Measurements from ENCODE around the gene UPP2.

Gene UPP2

DNA sequence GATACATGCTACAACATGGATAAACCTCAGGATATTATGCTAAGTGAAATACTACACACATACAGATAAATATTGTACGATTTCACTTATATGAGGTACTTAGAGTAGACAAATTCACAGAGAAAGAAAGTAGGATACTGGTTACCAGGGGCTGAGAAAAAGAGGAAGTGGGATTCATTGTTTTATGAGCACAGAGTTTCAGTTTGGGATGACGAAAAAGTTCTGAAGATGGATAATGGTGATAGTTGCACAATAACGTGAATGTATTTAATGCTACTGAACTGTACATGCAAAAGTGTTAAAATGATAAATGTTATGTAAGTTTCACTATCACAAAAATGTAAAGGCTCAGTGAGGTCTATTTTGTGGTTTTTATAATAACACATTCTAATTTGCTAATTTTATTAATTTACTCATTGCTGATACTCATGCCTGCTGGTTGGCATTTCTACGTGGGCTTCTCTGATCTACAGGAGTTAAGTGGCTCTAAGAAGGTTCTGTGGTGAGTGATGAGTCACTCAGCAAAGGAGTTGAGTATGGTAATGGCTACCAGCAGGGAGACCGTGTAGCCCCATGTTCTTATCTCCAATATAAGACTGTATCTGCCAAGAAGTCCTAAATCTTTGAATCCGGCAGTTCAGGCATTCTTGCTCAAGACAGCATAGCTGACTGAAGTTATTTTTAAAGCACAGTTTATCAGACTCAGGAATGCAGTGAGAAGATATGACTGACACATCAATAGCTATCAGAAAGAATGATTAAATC lies 41.1 kb downstream of the UPP2 start:
- no peak for DNase-seq

DNA sequence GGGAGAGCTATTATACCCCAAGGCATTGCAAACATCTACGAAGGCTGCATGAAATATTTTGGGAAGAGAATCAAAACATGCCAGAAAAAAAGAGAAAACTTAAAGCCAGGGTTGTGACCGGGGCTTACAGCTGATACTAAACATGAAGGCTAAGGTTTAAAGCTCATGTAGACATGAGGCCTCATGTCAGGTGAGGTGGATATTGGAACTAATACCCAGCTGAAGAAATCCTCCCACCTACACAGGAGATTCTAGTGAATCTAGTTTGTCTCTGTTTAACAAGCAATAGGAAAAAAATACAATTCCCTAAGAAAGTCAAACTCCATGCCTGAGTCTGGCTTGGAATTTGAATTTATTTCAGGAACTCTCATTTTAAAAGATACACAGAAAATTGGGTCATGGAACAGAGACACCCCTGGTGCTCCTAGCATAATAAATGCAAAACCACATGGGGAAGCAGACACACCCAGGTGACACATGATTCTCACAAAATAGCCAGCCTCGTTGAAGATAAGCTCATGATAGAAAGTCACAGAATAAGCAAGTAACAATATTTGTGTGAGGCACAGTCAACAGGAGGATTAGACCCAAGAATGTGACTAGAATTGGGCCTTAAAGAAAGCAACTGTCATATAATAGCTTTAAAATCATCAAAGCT lies 42.2 kb downstream of the UPP2 start:
- no peak for DNase-seq

DNA sequence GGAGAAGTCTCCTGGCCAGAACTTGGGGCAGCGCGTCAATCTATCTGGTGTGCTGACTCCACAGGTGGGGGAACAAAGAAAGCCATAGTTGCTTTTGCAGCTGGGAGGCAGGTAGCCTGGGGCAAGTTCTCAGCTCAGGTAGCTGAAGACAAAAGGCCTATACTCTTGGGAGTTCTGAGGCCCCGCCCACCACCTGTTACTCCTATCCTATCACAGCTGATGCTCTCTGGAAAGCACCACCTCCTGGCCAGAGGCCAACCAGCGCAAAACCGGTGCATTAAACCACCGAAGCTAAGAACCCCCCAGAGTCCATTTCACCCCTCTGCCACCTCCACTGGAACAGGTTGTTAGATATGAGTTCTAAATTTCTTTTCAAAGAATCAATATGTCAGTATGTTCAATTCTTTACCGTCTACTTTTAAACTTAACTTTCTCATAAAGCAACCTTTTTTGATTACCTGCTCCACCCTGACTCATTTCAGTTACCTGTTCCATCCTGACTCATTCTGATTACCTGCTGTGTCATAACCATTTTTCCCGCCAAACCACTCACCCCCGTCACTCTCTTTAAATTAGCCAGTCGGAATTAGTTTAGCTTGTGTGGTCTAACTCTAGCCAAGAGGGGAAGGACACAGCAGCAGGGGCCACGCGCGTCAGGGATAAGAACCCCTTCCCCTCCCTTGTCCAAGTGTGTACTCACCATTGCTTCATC lies 43.4 kb downstream of the UPP2 start:
- DNase-seq: no peak

DNA sequence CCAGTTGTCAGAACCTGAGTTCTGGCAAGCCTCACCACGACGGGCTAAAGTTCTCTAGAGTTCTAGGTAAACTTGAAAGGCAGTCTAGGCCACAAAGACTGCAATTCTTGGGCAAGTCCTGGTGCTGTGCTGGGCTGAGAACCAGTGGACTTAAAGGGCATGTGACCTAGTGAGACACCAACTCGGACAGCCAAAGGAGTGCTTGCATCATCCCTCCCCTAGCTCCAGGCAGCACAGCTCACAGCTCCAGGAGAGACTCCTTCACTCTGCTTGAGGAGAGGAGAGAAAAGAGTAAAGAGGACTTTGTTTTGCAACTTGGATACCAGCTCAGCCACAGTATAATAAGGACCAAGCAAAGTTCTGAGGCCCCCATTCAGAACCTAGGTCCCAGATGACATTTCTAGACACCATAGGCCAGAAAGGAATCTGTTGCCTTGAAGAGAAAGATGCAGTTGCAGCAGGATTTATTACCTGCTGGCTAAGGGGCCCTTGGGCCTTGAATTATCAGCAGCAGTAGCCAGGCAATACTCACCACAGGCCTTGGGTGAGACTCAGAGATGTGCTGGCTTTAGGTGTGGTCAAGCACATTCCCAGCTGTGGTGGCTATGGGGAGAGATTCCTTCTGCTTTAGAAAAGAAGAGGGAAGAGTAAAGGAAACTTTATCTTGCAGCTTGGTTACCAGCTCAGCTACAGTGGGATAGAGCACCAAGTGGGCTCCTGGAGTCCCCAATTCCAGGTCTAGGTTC lies 51.8 kb downstream of the UPP2 start:
- no peak for DNase-seq

DNA sequence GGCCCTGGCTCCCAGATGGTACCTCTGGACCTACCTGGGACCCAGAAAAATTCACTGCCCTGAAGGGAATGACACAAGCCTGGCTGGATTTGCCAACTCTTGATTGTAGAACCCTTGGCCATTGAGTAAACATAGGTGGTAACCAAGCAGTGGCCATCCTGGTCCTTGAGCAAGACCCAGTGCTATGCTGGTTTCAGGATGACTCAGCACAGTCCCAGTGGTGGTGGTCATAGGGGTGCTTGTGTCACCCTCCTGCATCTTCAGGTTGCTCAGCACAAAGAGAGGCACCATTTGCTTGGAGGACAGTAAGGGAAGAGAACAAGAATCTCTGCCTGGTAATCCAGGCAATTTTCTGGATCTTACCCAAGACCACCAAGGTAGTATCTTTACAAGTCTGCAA lies 52.9 kb downstream of the UPP2 start:
- no peak for DNase-seq

DNA sequence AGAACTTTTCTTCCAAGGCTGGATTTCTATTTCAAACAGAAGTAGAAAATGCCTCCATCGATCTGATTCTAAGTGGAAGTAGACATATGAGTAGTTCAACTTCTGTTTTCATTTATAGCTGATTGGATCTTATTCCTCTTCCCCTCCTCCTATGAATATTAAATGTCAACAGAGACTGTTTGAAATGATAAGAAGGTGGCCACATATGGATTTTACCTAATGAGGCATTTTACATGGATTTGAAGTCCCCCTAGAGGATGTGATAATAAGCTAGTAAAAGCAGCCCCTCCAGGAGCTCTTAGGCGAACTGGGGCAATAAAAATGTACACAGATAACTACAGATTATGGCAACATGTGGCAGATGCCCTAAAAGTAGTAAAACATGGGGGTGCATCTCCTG lies 71.0 kb downstream of the UPP2 start:
- DNase-seq: no peak

DNA sequence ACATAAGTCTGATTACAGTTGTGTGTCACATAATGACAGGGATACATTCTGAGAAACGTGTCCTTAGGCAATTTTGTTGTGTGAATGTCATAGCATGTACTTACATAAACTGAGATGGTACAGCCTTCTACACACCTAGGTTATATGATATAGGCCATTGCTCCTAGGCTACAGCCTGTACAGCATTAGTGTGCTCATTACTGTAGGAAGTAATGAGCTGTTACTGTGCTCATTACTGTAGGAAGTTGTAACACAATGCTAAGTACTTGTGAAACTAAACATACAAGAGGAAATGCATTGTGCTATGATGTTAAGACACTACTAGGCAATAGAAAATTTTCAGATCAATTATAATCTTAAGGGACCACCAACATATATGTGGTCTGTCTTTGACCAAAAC lies 72.8 kb downstream of the UPP2 start:
- DNase-seq: no peak

DNA sequence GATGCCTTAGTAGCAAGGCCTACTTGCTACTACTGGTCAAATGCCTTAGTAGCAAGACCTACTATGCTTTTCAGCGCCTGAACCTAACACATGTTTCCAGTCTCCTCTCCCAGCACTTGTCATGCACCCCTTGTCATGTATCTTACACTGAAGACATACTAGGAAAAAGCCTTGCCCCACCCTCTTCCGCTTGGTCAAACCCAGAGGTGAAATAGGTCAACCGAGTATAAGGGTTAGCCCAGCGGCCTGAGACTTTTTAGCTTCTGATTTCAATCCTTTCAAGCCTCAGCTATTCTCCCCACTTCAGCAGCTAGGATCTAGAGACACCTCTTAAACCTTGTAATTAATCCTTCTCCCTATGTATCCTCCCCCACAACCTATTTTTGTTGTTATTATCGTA lies 73.3 kb downstream of the UPP2 start:
- DNase-seq: no peak

DNA sequence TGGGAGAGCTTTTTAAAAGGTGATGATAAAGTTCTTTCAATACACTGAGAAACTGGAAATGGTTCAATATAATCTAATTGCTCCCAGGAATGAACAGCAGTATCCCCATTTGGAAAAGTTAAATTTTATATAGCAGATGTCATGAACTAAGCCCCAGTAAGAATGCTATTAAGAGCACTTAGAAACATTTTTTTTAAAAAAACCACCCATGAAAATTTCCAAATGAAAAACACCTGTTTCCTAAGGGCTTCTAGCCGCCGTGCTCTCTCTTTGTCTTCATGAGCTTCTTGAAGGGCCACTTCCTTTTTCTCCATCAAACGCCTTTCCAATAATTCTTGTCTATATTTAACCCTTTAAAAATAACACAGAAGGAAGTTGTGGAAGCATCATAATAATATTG lies 77.0 kb downstream of the UPP2 start:
- no peak for DNase-seq

DNA sequence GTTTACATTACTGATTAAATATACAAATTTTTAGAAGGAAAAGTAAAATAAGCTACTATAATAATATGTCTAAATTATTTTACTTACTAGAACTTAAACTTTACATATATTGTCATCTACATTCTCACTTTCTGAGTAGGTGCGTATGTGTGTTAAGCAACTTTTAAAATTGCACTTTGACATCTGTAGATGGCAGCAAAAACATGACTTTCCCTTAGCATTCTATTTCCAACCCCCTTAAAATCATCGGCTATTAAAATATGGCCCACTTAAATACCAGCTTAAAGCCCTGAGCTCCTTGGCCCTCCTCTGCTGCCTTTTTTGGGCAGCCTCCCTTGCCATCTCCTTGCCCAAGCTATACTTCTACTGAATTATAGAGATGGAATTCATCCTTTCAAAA lies 78.0 kb downstream of the UPP2 start:
- no peak for DNase-seq

DNA sequence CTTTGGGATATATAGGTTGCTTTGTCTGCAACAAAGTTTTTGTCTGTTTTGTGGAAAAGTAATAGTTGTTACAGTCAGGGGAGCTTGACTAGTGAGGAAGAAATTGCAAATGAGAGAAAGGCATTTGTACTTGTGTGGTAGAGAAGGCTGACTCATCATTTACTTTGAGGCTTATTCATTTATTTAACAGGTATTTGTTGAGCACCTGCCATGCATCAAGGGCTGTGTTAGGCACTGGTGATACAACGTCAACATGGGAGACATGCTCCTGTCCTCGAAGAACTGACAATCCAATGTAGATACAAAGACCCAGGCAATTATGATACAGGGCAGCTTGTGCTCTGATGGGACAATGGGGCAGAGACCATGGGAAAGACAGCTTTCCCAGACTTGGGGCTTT lies 79.5 kb downstream of the UPP2 start:
- DNase-seq: no peak

DNA sequence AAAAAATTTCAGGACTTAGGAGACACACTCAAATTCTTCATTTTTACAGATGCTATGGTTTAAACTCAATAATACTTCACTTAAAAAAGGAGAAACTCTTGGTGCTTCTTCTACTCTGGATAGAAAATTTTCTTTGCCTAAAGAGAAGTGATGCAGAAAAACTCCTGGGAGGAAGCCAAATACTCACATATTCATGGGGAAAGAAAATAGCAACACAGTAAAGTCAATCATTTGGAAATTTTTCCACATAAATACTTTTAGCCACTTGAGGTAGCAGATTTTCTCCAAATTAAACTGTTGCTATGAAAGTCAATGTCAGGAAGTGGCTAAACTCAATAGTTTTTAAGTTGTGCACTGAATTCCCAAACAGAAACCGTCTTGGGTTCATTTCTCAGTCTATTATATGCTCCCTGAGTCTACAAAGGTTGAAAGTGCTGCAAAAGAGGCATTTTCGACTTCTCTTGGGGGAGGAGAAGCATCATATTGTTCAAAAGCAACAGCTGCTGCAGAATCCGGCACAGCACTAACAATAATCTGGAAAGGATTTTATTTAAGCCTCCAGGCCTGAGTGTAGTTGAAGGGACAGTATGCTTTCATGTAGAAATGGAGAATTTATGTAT lies 81.1 kb downstream of the UPP2 start:
- no peak for DNase-seq

DNA sequence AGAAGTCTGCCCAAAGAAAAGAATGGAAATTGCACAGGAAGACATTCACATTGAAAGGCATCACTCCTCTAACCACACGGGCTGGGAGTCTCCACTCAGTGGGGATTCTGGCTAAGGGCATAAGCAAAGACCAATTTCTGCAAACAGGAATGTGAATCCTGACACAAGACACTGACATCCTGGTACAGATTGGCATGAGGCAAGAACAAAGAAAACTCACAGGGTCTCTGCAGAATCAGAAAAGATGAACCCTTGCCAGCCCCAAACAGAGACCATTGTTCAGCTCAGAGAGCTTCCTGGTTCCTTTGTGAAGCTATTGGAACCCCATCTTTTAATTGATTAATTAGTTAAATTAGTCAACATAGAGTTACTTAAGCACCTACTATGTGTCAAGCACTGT lies 82.3 kb downstream of the UPP2 start:
- DNase-seq: no peak

DNA sequence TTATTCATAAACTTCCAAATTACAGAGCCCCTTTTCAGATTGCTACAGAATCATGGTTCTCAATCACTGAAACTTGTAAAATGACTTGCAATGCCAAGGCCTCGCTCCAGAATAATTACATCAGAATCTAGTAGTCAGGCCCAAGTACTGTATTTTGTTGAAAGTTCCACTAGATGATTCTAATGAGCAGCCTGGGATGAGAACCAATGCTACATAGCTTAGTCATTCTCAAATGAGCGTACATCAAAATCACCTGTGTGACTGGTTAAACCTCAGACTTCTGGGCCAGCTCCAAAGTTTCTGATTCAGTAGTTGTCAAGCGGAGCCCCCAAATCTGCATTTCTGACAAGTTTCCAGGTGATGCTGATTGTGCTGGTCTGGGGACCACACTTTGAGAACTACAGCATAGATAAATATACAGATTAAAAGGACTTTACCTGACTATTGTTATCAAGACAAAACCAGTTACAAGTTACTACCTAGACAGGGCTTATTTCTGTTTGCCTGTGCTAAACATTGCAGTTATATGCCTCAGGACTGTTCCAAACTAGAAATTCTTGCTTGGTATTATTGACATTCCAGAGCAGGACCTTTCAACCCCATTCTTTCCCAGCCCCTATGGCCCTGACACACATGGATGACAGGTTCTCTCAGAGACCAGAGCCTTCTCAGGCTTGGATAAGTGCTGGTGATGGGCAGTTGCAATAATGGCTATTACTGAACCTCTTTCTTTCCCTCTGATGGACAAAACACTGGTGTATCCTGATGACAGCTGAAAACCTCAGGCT lies 83.1 kb downstream of the UPP2 start:
- no peak for DNase-seq

All from CD4-positive, alpha-beta T cell treated with Interleukin-1 beta for 1 hour (primary cell).